Measurements from ENCODE around the gene LIN37.

DNA sequence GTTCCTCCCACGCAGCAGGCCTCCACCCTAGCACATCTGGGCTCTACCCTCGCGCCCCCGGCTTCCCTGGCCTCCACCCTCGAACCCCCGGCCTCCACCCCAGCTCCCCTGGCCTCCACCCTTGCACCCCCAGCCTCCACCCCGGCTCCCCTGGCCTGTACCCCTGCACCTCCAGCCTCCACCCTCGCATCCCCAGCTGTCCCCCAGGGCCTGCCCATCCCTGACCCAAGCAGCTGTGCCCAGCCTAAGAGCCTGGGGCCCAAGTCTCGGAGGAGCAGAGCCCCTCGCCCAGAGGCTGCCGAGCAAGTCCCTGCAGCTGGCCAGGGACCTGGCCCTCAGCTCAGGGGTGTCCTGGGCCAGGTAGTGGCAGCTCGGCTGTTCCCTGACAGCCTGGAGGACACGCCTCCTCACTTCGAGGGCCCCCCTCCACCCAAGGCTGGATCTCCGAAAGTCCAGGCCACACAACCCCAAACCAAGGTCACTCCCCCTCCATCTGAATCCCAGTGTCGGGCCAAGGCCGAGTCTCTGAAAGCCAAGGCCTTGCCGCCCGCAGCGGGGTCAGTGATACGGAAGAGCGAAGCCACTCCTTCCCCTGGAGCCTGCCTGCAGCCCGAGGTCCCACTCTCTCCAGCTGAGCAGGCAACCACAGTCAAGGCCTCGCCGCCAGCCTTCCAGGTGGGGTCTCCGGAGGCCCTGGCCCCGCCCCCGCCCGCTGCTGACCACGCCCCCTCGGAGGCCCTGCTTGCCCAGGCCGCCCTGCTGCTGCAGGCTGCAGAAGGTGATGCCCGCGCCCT, 19.1 kb downstream of the LIN37 start:
- no peak for TF ChIP-seq TAF1 (IDR thresholded peaks at IDR 0.05; ENCODE audit: low read depth, low read length)
- TF ChIP-seq POLR2A (IDR thresholded peaks at IDR 0.05; ENCODE audit: low read depth, low read length), result no peak
- no peak for TF ChIP-seq POLR2AphosphoS5 (IDR thresholded peaks at IDR 0.05; ENCODE audit: low read depth, low read length)
- TF ChIP-seq SPI1 (IDR thresholded peaks at IDR 0.05; ENCODE audit: low read depth, low read length), result no peak
